ENCODE results near the gene BLCAP. TPM values are rescaled to one million over a fixed set of nuclear protein-coding genes. Genes with fewer than 3 reads are reported as not detected.
A peak's percentile ranks its signal among the peaks of the same experiment; 100 is the strongest.
"Not testable (repeated sequence)": the region's sequence is repeated elsewhere in the genome, so short reads cannot be mapped to it uniquely, and the experiment has no call there.

BLCAP gene
- total RNA-seq, result 36.3 and 37.9 TPM in 2 replicates

DNA sequence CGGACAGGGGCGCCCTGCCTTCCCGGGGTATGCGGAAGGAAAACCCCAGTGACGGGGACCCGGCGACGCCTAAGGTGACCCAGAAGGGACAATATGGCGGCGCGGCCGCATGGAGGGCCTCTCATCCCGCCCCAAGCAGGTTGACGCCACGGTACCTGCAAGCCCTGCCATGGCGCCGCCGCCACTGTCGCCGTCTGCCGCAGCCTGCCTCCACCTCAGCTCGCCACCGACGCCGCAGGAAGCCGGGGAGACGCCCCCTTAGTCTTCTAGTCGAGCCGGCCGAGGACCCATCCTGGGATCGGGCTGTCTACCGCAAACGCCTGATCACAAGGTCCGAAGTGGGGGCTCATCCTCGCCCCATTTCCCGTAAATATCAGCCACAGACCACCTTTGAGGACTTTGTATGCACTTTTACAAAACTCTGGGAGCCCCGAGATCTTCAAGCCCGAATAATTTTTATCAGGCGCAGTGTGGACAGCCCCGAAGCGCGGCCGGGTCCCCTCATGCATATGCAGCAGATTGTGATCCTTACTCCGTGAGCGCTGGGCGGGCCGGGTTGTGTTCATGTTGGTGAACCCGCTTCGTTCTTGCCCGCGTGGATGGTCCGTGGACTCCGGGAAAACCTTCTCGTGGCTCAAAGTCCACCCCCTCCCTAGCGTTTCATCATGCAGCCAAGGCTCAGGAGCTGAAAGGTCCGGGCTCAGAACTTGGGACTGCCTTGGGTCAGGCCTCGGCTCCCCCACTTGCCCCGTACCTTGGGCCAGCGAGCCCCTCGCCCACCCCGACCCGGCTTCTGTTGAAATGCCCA, at the start of gene BLCAP:
Gene BLCAP, minus strand, starts transcription at position 239 of the 808 bp plus-strand sequence. CDS start 8,702 bp downstream, outside the sequence.
- no peak for DNase-seq (ENCODE audit: low read depth)
- TF ChIP-seq, protein P1, sequence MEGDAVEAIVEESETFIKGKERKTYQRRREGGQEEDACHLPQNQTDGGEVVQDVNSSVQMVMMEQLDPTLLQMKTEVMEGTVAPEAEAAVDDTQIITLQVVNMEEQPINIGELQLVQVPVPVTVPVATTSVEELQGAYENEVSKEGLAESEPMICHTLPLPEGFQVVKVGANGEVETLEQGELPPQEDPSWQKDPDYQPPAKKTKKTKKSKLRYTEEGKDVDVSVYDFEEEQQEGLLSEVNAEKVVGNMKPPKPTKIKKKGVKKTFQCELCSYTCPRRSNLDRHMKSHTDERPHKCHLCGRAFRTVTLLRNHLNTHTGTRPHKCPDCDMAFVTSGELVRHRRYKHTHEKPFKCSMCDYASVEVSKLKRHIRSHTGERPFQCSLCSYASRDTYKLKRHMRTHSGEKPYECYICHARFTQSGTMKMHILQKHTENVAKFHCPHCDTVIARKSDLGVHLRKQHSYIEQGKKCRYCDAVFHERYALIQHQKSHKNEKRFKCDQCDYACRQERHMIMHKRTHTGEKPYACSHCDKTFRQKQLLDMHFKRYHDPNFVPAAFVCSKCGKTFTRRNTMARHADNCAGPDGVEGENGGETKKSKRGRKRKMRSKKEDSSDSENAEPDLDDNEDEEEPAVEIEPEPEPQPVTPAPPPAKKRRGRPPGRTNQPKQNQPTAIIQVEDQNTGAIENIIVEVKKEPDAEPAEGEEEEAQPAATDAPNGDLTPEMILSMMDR (IDR thresholded peaks at IDR 0.05; ENCODE audit: insufficient read depth, low read length, poor library complexity, severe bottlenecking), result no peak
- no peaks in the 10 kb centered on the region for H3K27me3 ChIP-seq (ENCODE audit: control insufficient read depth, insufficient read depth, low read length)
- H3K36me3 ChIP-seq (ENCODE audit: control insufficient read depth, insufficient read depth, low read length), result no peaks in the 10 kb centered on the region
- peak within 1 kb of the TSS; percentile 97 for H3K4me3 ChIP-seq (ENCODE audit: low read depth, low read length)

DNA sequence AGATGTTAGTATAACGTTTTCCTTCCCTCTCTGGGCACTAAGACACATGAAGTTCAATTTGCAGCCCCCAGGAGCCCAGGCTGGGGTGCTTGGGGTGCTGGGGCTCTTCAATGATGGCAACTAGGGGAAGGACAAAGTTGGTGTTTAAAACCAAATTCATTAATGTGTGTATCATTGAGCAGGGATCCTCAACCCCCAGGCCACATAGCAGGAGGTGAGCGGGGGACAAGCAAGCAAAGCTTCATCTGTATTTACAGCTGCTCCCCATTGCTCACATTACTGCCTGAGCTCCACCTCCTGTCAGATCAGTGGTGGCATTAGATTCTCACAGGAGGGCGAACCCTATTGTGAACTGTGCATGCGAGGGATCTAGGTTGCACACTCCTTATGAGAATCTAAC, 49.8 kb upstream of the BLCAP start:
- H3K4me3 ChIP-seq (ENCODE audit: low read depth, low read length); H3K36me3 ChIP-seq (ENCODE audit: control insufficient read depth, insufficient read depth, low read length); DNase-seq (ENCODE audit: low read depth): not testable (repeated sequence)
- peaks cover 13% of the 10 kb centered on the region for H3K27me3 ChIP-seq (ENCODE audit: control insufficient read depth, insufficient read depth, low read length)

GRCh38 chr20:37576911-37577310, 49.2 kb upstream of the BLCAP start:
- Histone ChIP-seq H3K27me3 (ENCODE audit: control insufficient read depth, insufficient read depth, low read length) (peaks cover 13% of the 10 kb centered on the region), H3K4me3 (ENCODE audit: low read depth, low read length) (no peak overlapping the region), H3K36me3 (ENCODE audit: control insufficient read depth, insufficient read depth, low read length) (no peaks in the 10 kb centered on the region)
- no peak for DNase-seq (ENCODE audit: low read depth)
- TF ChIP-seq, protein P1 (IDR thresholded peaks at IDR 0.05; ENCODE audit: insufficient read depth, low read length, poor library complexity, severe bottlenecking), result no peak

DNA sequence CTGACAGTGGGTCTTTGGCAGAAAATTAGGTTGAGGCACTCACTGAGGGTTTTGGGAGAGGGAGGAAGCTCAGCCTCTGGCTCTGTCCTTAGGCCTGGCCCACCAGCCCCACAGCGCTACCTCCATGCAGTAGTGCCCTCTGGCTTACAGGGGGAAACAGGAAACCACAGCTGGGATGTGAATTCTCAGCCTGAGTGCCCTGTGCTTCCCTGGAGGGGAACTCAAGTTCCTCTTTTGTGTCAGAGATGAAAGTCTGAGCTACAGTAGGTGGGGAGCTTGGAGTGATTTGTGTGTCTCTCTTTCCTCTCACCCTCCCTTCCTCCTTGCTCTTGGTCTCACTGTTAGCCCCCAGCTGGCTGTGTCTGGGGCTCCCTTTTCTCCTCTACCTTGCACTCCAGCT, 48.2 kb upstream of the BLCAP start:
- no peak for DNase-seq (ENCODE audit: low read depth)
- H3K4me3 ChIP-seq (ENCODE audit: low read depth, low read length), result no peak overlapping the region
- peaks cover 13% of the 10 kb centered on the region for H3K27me3 ChIP-seq (ENCODE audit: control insufficient read depth, insufficient read depth, low read length)
- no peaks in the 10 kb centered on the region for H3K36me3 ChIP-seq (ENCODE audit: control insufficient read depth, insufficient read depth, low read length)
- TF ChIP-seq, protein P1 (IDR thresholded peaks at IDR 0.05; ENCODE audit: insufficient read depth, low read length, poor library complexity, severe bottlenecking), result no peak

- Histone ChIP-seq H3K36me3 (ENCODE audit: control insufficient read depth, insufficient read depth, low read length) (no peaks in the 10 kb centered on the region), H3K27me3 (ENCODE audit: control insufficient read depth, insufficient read depth, low read length) (peaks cover 7% of the 10 kb centered on the region), H3K4me3 (ENCODE audit: low read depth, low read length) (no peak overlapping the region)
- no peak for DNase-seq (ENCODE audit: low read depth)
- TF ChIP-seq, protein P1 (IDR thresholded peaks at IDR 0.05; ENCODE audit: insufficient read depth, low read length, poor library complexity, severe bottlenecking), result no peak
Measured at GRCh38 chr20:37574199-37574890, 46.7 kb upstream of the BLCAP start.

DNA sequence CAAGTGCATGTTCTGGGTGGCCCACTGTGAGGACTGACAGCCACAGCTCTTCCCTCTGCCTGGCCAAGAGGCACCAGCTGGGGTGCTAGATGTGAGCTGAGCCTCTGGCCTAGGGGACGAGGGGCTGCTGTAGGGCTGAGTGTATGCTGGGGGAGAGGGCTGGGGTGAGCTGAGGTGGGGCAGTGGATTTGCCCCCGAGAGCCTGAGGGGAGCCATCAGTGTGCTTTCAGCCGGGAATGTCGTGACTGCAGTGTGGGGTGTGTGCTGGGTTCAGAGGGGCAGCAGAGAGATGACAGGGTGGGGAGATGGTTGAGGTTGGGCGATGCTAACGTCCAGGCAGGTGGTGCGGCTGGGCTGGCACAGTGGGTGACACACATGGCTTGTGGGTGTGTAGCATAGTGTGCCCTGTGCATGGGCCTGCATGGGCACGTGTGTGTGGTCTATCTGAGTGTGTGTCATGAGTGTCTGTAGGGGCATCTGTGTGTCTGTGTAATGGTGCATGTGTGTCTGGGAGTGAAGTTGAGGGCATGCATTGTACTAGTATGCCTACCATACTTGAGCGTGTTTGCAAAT, 46.0 kb upstream of the BLCAP start:
- no peaks in the 10 kb centered on the region for H3K36me3 ChIP-seq (ENCODE audit: control insufficient read depth, insufficient read depth, low read length)
- H3K27me3 ChIP-seq (ENCODE audit: control insufficient read depth, insufficient read depth, low read length), result peaks cover 3% of the 10 kb centered on the region
- DNase-seq (ENCODE audit: low read depth), result no peak
- H3K4me3 ChIP-seq (ENCODE audit: low read depth, low read length), result no peak overlapping the region
- TF ChIP-seq, protein P1 (IDR thresholded peaks at IDR 0.05; ENCODE audit: insufficient read depth, low read length, poor library complexity, severe bottlenecking), result no peak
